Ovary (tissue), 3 donors: ENCODE data around the gene COPZ2.

Experiments used
- CTCF ChIP-seq, 3 donors: fragments of 450-650 bp in 2 of 3; fragments of 200-600 bp in 1 of 3; IDR thresholded peaks; one replicate each; pipeline versions ENCODE4 v1.5.1 to v1.8.0; 2016 to 2022; ENCODE audit warnings: antibody characterized with exemption in 3 of 3, mild to moderate bottlenecking in 1 of 3
- EP300 ChIP-seq: sonication (generic); formaldehyde crosslinking; IDR thresholded peaks from one replicate; pipeline ENCODE4 v1.6.1; 2017; ENCODE audit warnings: antibody characterized with exemption
- POLR2A ChIP-seq: fragments of 450-650 bp; IDR thresholded peaks from one replicate; pipeline ENCODE4 v1.6.1; 2017; ENCODE audit warnings: antibody characterized with exemption, mild to moderate bottlenecking, moderate library complexity
- donor health status: DM: no; HTN: no; CAD: no.

GRCh38 chr17:48037838-48038323 is 284 bp upstream of the COPZ2 start:
- TF ChIP-seq POLR2A (no peak), CTCF (IDR thresholded peaks at IDR 0.05) (no peak), EP300 (no peak)
